ENCODE measurements around the gene OR6C65.

The OR6C65 gene

GRCh38 chr12:55448825-55449224, 48.5 kb downstream of the OR6C65 start:
- no peak for DNase-seq
